IMR-90 (cell line): ENCODE results near the gene GRIK5. TPM values are rescaled to one million over a fixed set of nuclear protein-coding genes. Genes with fewer than 3 reads are reported as not detected.

ENCODE experiments used
- ATAC-seq: fragments of 200-7000 bp; cut with Tn5 transposase; 2 replicates; pipeline ENCODE4 v1.9.1; 2020; ENCODE audit warnings: low read depth, mild to moderate bottlenecking, moderate library complexity
- BruUV-seq: library from RNA; stranded (reverse); fragments of 400-500 nt; replicated peaks from 2 replicates; lab custom pipeline; 2021; lab: Mats Ljungman, UMichigan
- CTCF ChIA-PET: fragments of 300-600 bp; formaldehyde crosslinking; extraction: SDS; loops from one replicate; lab custom pipeline; 2021; ENCODE audit warnings: antibody characterized with exemption; lab: Yijun Ruan, JAX
- POLR2A ChIA-PET: fragments of 300-600 bp; sonication (Branson Sonifier 250); formaldehyde crosslinking; loops from one replicate; lab custom pipeline; 2022; ENCODE audit warnings: antibody characterized with exemption; ENCODE audit not compliant: unreplicated experiment; lab: Charles Lee
- DNase-seq: peaks from one replicate; pipeline ENCODE4 v3.0.0; 2013
- H2AFZ ChIP-seq: replicated peaks from 2 replicates; pipeline ENCODE3; 2013; ENCODE audit warnings: low read length, mild to moderate bottlenecking; ENCODE audit not compliant: poor library complexity
- H2AK5ac ChIP-seq: 2 replicates; pipeline ENCODE4 v1.6.1; 2013; ENCODE audit warnings: low read depth, low read length, inconsistent platforms
- H2AK9ac ChIP-seq: replicated peaks from 2 replicates; pipeline ENCODE3; 2013; ENCODE audit warnings: mild to moderate bottlenecking, low read depth, low read length, moderate library complexity; ENCODE audit not compliant: poor library complexity
- H2BK120ac ChIP-seq: 2 replicates; pipeline ENCODE4 v1.6.1; 2013; ENCODE audit warnings: low read depth, low read length, inconsistent platforms
- H2BK15ac ChIP-seq: 3 replicates; pipeline ENCODE4 v1.6.1; 2013; ENCODE audit warnings: low read depth, low read length, inconsistent platforms
- H2BK20ac ChIP-seq: 2 replicates; pipeline ENCODE4 v1.6.1; 2013; ENCODE audit warnings: low read depth, mild to moderate bottlenecking, inconsistent platforms, low read length, moderate library complexity
- H2BK5ac ChIP-seq: 2 replicates; pipeline ENCODE4 v1.6.1; 2013; ENCODE audit warnings: mild to moderate bottlenecking, low read depth, low read length, inconsistent platforms; ENCODE audit not compliant: poor library complexity, severe bottlenecking
- H3K14ac ChIP-seq: replicated peaks from 2 replicates; pipeline ENCODE4 v1.6.1; 2013; ENCODE audit warnings: low read depth, low read length, inconsistent platforms
- H3K18ac ChIP-seq: 2 replicates; pipeline ENCODE4 v1.6.1; 2013; ENCODE audit warnings: low read depth, low read length, control low read depth
- H3K23ac ChIP-seq: 2 replicates; pipeline ENCODE4 v1.6.1; 2013; ENCODE audit warnings: low read depth, low read length, inconsistent platforms
- H3K27ac ChIP-seq: 2 replicates; pipeline ENCODE4 v1.5.1; 2013; ENCODE audit warnings: mild to moderate bottlenecking, control low read depth, low read length; ENCODE audit not compliant: insufficient read depth
- H3K27me3 ChIP-seq: 2 replicates; pipeline ENCODE4 v1.6.1; 2013; ENCODE audit warnings: low read length; ENCODE audit not compliant: control insufficient read depth, insufficient read depth
- H3K36me3 ChIP-seq: 2 replicates; pipeline ENCODE4 v1.6.1; 2013; ENCODE audit warnings: low read length, mixed read lengths; ENCODE audit not compliant: control insufficient read depth, insufficient read depth
- H3K4ac ChIP-seq: 2 replicates; pipeline ENCODE4 v1.6.1; 2013; ENCODE audit warnings: low read depth, low read length, inconsistent platforms
- H3K4me1 ChIP-seq: 2 replicates; pipeline ENCODE4 v1.6.1; 2013; ENCODE audit warnings: low read length, mixed read lengths; ENCODE audit not compliant: control insufficient read depth, insufficient read depth
- H3K4me2 ChIP-seq: 2 replicates; pipeline ENCODE4 v1.6.1; 2013; ENCODE audit warnings: low read depth, mild to moderate bottlenecking, control low read depth, low read length, moderate library complexity
- H3K4me3 ChIP-seq: 2 replicates; pipeline ENCODE4 v1.5.1; 2013; ENCODE audit warnings: low read depth, mild to moderate bottlenecking, control low read depth, low read length, moderate library complexity; ENCODE audit not compliant: insufficient read depth
- H3K56ac ChIP-seq: 2 replicates; pipeline ENCODE4 v1.6.1; 2013; ENCODE audit warnings: low read length, inconsistent platforms; ENCODE audit not compliant: insufficient read depth; ENCODE audit errors: extremely low read depth
- H3K79me1 ChIP-seq, 2 experiments: 2 replicates each; pipeline ENCODE4 v1.6.1; 2013; ENCODE audit warnings: low read length in 2 of 2, inconsistent platforms in 1 of 2, low read depth in 1 of 2
- H3K9ac ChIP-seq: 2 replicates; pipeline ENCODE4 v1.6.1; 2013; ENCODE audit warnings: low read depth, low read length, control low read depth
- H3K9me1 ChIP-seq: 2 replicates; pipeline ENCODE4 v1.6.1; 2013; ENCODE audit warnings: low read length, inconsistent platforms; ENCODE audit not compliant: insufficient read depth
- H3K9me3 ChIP-seq: 2 replicates; pipeline ENCODE4 v1.6.1; 2013; ENCODE audit warnings: low read length; ENCODE audit not compliant: control insufficient read depth, insufficient read depth
- H4K20me1 ChIP-seq: 2 replicates; pipeline ENCODE4 v1.6.1; 2013; ENCODE audit warnings: low read length, inconsistent platforms; ENCODE audit not compliant: insufficient read depth
- H4K5ac ChIP-seq: 2 replicates; pipeline ENCODE4 v1.6.1; 2013; ENCODE audit warnings: mild to moderate bottlenecking, low read depth, low read length, control low read depth
- H4K8ac ChIP-seq, 2 experiments: 2 replicates each; pipeline ENCODE4 v1.6.1; 2013; ENCODE audit warnings: low read depth in 2 of 2, low read length in 2 of 2, control low read depth in 1 of 2, inconsistent platforms in 1 of 2
- H4K91ac ChIP-seq: 2 replicates; pipeline ENCODE4 v1.6.1; 2013; ENCODE audit warnings: low read depth, low read length, inconsistent platforms; ENCODE audit not compliant: insufficient read depth
- CEBPB ChIP-seq: IDR thresholded peaks from 2 replicates; pipeline ENCODE4 v1.6.1; 2012; ENCODE audit warnings: low read depth, low read length, improper control_type of control experiment
- MXI1 ChIP-seq: IDR thresholded peaks from 2 replicates; pipeline ENCODE4 v1.6.1; 2012; ENCODE audit warnings: low read depth, mild to moderate bottlenecking, low read length, moderate library complexity, borderline replicate concordance
- NFE2L2 ChIP-seq: fragments of 150-350 bp; IDR thresholded peaks from 2 replicates; pipeline ENCODE4 v1.6.1; 2016; ENCODE audit warnings: low read depth, mild to moderate bottlenecking, low read length
- RFX5 ChIP-seq: IDR thresholded peaks from 2 replicates; pipeline ENCODE4 v1.8.0; 2012; ENCODE audit warnings: low read depth, mild to moderate bottlenecking, low read length, moderate library complexity
- WGBS, 2 experiments: methylation state at CpG; one replicate each; pipeline versions ENCODE4 v1.1.5 to v1.1.7; 2013; ENCODE audit warnings: missing lambda C conversion rate in 2 of 2; ENCODE audit not compliant: insufficient read length in 1 of 2; ENCODE audit errors: extremely low coverage in 2 of 2; 5-methylcytosine and 5-hydroxymethylcytosine counted together
- dilution Hi-C: fragments of 300-500 bp; cut with HindIII; formaldehyde crosslinking; loops from one replicate; pipeline ENCODE4 v1.14.3; 2018; ENCODE audit warnings: low sequenced_read_pairs; ENCODE audit not compliant: unreplicated experiment
- in situ Hi-C: fragments of 300-500 bp; cut with MboI; formaldehyde crosslinking; loops from 3 replicates; pipeline ENCODE4 v1.14.3; 2019; ENCODE audit warnings: low sequenced_read_pairs, inconsistent platforms, mixed read lengths
- intact Hi-C: fragments of 100-400 bp; cut with micrococcal nuclease; formaldehyde crosslinking; loops from 2 replicates; pipeline ENCODE4 v1.10.0; 2022
- polyA plus RNA-seq, 3 experiments: library from polyadenylated mRNA; depleted of rRNA; stranded (reverse); fragments of >200 nt; gene quantifications; 2 replicates each; pipeline ENCODE4 v1.2.3, GENCODE V29; 2012; ENCODE audit warnings: low replicate concordance in 1 of 3
- total RNA-seq: library from RNA; depleted of rRNA; stranded (reverse); fragments of >200 nt; gene quantifications from 2 replicates; pipeline ENCODE4 v1.2.3, GENCODE V29; 2012

Gene GRIK5
- total and polyA plus RNA-seq, 2 of the 4 experiments (the other 2 are of a cell fraction), result 0.10 TPM; not detected in 1

GRCh38 chr19:42053037-42053935, 16.7 kb downstream of the GRIK5 start:
- dilution Hi-C loops, result no loop called here
- TF ChIP-seq MXI1 (no peak), RFX5 (no peak), NFE2L2 (no peak), CEBPB (no peak)

More at GRCh38 chr19:42053037-42053935, 16.7 kb downstream of the GRIK5 start:
- no peak overlapping the region for H3K18ac ChIP-seq
- H3K79me1 ChIP-seq, result no peaks in the 10 kb centered on the region
- H2BK15ac ChIP-seq, result no peak overlapping the region
- no TSS peak for BruUV-seq
- intact Hi-C loops (no loop called here), in situ Hi-C loops (no loop called here)
- H4K8ac ChIP-seq, result no peak overlapping the region
- no peak overlapping the region for H2BK5ac ChIP-seq
- H4K91ac ChIP-seq, result no peak overlapping the region
- no peak overlapping the region for H2AK9ac ChIP-seq
- H3K36me3 ChIP-seq, result no peaks in the 10 kb centered on the region
- H3K14ac ChIP-seq, result no peak overlapping the region
- no peak overlapping the region for H2AK5ac ChIP-seq
- no peak overlapping the region for H3K23ac ChIP-seq
- H3K4ac ChIP-seq, result no peak overlapping the region
- H3K9me1 ChIP-seq, result no peaks in the 10 kb centered on the region
- POLR2A ChIA-PET, result no interaction called here
- CTCF ChIA-PET, result no interaction called here
- DNase-seq (no peak), ATAC-seq (no peak)
- no peak overlapping the region for H3K4me2 ChIP-seq
- H3K9ac ChIP-seq, result no peak overlapping the region
- H3K56ac ChIP-seq, result no peak overlapping the region
- H4K5ac ChIP-seq, result no peak overlapping the region
- H2BK120ac ChIP-seq, result no peak overlapping the region
- 100% methylated on average over 1 of the region's 17 CpGs; no CpG with 5 or more reads in 1 of the 2 experiments for WGBS, 2 experiments
- H2AFZ ChIP-seq, result no peak overlapping the region
- H3K4me3 ChIP-seq, result no peak overlapping the region
- H3K27me3 ChIP-seq, result peaks cover 42% of the 10 kb centered on the region
- H2BK20ac ChIP-seq, result no peak overlapping the region
- no peaks in the 10 kb centered on the region for H4K20me1 ChIP-seq
- H3K4me1 ChIP-seq, result no peaks in the 10 kb centered on the region
- H3K27ac ChIP-seq, result no peak overlapping the region
- no peaks in the 10 kb centered on the region for H3K9me3 ChIP-seq
